Epithelial cell of proximal tubule (primary cell): Measurements from ENCODE around the gene DQX1. TPM values are rescaled to one million over a fixed set of nuclear protein-coding genes. Genes with fewer than 3 reads are reported as not detected.

Experiments
- DNase-seq: peaks from one replicate; pipeline ENCODE4 v3.0.0-alpha.2; 2011; ENCODE audit warnings: low read depth
- H3K4me3 ChIP-seq: 2 replicates; pipeline ENCODE4 v1.5.1; 2011; ENCODE audit warnings: low read depth, mild to moderate bottlenecking, low read length
- CTCF ChIP-seq: conservative IDR thresholded peaks from 2 replicates; pipeline ENCODE4 v1.5.1; 2012; ENCODE audit warnings: low read depth, mild to moderate bottlenecking, low read length
- total RNA-seq: library from RNA; depleted of rRNA; stranded (reverse); fragments of >200 nt; gene quantifications from 2 replicates; pipeline ENCODE4 v1.2.3, GENCODE V29; 2015

Gene DQX1
- not detected in 2 replicates for total RNA-seq

- no peak within 1 kb of the TSS for H3K4me3 ChIP-seq
- DNase-seq = no peak
- TF ChIP-seq CTCF = no peak
Observed at GRCh38 chr2:74525717-74526648, at the start of gene DQX1. TSS of gene DQX1 (minus strand) at chr2:74526231. CDS start at chr2:74525729, 502 bp downstream.

- no peak for DNase-seq
- TF ChIP-seq CTCF = no peak
- no peak overlapping the region for H3K4me3 ChIP-seq
Observed at GRCh38 chr2:74575320-74575719, 49.3 kb upstream of the DQX1 start.

GRCh38 chr2:74573747-74574562 is 47.9 kb upstream of the DQX1 start:
- no peak for TF ChIP-seq CTCF
- DNase-seq = no peak
- H3K4me3 ChIP-seq = no peak overlapping the region

GRCh38 chr2:74572178-74572925 is 46.3 kb upstream of the DQX1 start:
- no peak overlapping the region for H3K4me3 ChIP-seq
- no peak for DNase-seq
- peak; percentile 66 for TF ChIP-seq CTCF

- DNase-seq = no peak
- no peak for TF ChIP-seq CTCF
- H3K4me3 ChIP-seq = no peak overlapping the region
Observed at GRCh38 chr2:74571058-74571457, 45.0 kb upstream of the DQX1 start.

- TF ChIP-seq CTCF = no peak
- no peak overlapping the region for H3K4me3 ChIP-seq
- DNase-seq = no peak
Observed at GRCh38 chr2:74569686-74570085, 43.7 kb upstream of the DQX1 start.
